OCI-LY1 (cell line): ENCODE data around the gene IGIP.

Experiments
- CTCF ChIP-seq: fragments of 200-600 bp; sonication (generic), shearing (Covaris generic); IDR thresholded peaks from 2 replicates; pipeline ENCODE4 v1.5.1; 2017; ENCODE audit warnings: mild to moderate bottlenecking, antibody characterized with exemption, low read length, moderate library complexity, mixed read lengths
- EZH2 ChIP-seq: fragments of 200-600 bp; sonication (generic), shearing (Covaris generic); IDR thresholded peaks from 2 replicates; pipeline ENCODE4 v1.8.0; 2017; ENCODE audit warnings: borderline replicate concordance, mixed run types, mild to moderate bottlenecking, antibody characterized with exemption, low read length, moderate library complexity, mixed read lengths

DNA sequence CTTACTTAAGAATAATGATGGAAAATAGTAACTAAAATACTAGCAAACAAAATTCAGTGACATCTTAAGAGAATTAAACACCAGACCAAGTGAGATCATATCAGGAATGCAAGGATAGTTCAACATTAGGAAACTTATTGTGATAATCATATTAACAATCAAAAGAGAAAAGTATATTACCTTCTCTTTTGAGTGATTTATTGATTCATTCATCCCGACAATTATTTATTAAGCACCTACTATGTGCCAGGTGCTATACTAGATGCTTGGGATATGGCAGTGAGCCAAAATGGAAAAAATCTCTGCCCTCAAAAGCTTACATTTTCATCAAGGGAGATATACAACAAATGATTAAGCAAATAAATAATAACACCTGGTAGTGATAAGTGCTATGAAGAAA is 35.5 kb upstream of the IGIP start:
- TF ChIP-seq CTCF: no peak
- no peak for TF ChIP-seq EZH2
